Measurements from ENCODE around the gene SLC13A2.

GRCh38 chr17:28484296-28484695 is 10.9 kb downstream of the SLC13A2 start:
- TF ChIP-seq POLR2A (IDR thresholded peaks at IDR 0.05) (no peak), CTCF (IDR thresholded peaks at IDR 0.05) (no peak)
